HG03342 (cell line): Measurements from ENCODE around the gene ATXN1.
"Not testable (repeated sequence)": the region's sequence is repeated elsewhere in the genome, so short reads cannot be mapped to it uniquely, and the experiment has no call there.

Experiments
- ATAC-seq: cut with Tn5 transposase; IDR thresholded peaks from one replicate; pipeline ENCODE4 v1.9.1; 2021; ENCODE audit warnings: mild to moderate bottlenecking, moderate library complexity; ENCODE audit not compliant: unreplicated experiment

ATXN1 gene

DNA sequence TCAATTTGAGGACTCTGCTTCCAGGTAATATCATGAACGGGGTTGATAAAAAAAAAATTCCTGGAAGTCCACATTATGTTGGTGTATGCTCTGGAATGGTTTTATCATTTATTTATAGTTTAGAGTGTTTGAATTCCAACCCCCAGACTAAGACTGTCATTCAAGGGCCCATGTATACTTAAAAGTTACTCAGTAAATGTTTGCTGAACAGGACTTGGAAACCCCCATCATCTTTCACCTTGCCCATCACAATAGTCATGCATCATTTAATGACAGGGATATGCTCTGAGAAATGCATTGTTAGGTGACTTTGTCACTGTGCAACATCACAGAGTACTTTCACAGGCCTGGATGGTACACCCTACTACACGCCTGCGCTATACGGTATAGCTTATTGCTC lies 104.8 kb downstream of the ATXN1 start:
- ATAC-seq = no peak

DNA sequence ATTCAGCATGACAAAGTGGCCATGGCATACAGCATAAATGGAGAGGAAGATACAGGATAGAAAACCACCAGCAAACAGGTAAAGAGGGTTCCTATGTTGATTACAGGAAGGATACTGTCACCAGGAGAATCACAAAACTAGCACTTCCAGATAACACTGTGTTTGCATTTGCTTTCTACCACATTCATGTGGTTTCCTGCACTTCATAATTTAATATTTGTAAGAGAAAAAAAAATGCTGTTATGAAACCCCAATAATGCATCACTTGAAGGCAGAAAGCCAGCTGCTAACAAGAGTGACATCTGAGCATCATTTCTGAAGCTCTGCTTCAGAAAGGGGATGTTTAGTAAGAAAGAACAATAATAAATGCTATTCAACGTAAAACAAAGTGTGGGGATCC lies 106.6 kb downstream of the ATXN1 start:
- no peak for ATAC-seq

DNA sequence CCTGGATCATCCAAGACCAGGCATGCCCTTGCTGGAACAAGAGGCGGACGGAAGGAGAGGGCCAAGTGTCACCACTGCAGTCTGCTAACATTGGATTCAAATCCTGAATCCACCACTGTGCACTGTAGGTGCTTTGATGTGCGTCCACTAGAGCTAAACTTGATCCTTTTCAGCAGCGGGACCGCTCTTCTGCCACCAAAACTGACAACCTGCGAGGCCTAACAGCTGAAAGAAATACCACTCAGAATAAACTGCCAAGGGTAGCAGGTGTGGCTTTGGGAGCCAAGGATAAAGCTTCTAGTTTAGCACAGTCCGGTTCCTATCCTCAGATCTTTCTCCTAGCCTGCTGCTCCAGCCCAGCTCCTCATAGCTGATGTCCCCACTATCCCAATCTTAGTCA lies 108.0 kb downstream of the ATXN1 start:
- no peak for ATAC-seq

DNA sequence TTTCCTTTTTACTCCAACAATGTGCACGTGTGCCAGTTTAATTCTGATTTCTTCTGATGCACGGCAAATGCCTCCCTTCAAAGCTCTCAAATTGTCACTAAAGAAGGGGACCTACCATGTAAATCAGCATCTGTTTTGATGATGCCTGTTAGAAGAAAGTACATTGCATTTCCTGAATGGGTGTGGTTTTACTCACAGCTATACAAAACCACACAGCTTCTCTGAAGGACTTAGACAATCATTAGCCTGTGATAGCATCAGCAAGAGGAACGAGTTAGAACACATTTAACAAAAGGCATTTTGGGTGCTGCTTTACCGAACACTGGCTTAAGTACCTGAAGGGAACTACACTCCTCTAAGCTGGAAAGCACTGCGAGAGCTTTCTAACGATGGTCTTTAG lies 109.4 kb downstream of the ATXN1 start:
- peak; percentile 94 for ATAC-seq

DNA sequence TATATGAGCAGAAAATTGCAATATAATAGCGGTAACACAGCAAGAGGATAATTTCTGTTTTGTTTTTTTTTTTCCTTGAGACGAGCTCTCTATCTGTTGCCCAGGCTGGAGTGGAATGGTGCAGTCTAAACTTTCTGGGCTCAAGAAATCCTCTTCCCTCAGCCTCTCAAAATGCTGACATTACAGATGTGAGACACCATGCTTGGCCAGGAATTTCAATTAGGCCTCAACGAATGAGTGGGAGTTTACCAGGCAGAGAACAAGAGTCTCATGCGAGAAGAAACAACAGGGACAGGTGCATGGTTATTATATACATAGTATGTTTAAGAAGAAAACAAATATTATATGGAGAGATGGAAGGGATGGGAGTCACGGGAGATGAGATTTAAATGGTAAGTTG lies 111.4 kb downstream of the ATXN1 start:
- no peak for ATAC-seq

DNA sequence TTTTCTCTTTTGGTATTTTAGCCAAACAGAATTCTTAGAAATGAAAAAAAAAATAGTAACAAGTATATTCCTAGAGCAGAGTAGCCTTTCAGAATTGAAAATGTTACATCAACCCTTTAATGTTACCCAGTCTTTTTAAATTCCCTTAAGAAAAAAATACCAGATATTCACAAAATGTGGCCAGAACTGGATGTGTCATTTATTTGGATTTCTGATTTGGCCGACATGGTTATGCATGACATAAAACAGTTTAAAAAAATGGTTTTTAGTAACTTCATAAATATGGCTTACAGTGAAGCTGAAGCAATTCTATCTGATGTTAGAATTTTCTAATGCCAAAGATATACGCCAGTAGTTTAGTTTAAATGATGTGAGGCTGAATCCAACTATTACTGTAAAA lies 112.0 kb downstream of the ATXN1 start:
- ATAC-seq = no peak

DNA sequence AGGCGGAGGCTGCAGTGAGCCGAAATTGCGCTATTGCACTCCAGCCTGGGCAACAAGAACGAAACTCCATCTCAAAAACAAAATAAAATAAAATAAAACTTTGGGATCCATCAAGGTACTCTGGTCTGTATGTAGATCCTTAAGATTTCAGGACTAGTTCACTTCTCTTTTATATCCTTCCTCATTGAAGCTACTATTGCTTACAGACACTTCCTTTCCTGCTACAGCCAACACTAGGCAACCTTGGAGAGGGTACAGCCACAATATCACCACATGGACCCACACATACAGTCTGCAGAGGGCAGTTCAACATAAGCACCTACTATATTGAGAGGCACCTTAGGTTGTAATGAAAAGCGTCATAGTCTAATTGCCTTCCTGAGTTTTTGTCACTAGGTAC lies 113.3 kb downstream of the ATXN1 start:
- no peak for ATAC-seq

DNA sequence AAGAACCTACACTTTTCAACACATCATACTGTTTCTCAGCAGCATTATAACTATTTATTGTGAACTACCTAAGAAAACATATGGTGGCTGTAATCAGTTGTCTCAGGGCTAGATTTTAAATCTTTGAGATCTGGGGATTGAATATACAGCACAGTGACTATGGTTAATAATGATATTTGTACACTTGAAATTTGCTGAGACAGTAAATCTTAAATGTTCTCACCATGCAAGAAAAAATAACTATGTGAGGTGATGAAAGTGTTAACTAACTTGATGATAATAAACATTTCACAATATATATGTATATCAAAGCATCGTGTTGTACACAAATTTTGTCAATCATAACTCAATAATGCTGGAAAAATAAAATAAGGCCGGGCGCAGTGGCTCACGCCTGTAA lies 113.8 kb downstream of the ATXN1 start:
- no peak for ATAC-seq

DNA sequence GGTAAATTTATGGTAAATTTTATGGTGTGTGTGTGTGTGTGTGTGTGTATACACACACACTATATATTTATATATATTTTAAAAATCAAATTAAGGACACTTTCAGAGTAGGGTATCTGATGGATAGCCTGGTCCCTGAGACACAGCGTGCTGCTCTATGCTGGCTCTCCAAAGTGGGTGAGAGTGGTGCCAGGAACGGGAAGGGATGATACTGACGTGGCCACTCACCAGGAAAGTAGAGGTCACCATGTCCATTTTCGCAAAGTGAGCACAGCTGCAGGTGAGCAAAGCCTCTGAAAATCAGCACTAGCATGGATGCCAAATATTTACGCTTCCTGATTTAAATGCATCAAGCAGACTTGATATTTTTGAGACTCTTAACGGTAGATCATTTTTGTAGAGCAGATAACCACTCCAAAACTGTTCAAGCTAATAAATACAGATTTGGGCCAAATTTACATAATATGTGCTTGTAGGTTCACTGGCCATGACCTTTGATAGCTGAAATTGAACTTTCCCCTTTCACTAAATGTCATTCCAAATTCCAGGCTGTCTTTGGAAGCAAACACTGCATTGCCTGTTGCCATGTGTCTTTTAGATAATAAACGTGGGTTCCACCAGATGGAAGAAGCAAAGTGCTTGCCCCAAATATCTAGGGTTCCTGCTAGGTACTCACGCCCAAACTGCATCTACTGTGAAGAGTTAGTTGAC lies 116.6 kb downstream of the ATXN1 start:
- no peak for ATAC-seq

DNA sequence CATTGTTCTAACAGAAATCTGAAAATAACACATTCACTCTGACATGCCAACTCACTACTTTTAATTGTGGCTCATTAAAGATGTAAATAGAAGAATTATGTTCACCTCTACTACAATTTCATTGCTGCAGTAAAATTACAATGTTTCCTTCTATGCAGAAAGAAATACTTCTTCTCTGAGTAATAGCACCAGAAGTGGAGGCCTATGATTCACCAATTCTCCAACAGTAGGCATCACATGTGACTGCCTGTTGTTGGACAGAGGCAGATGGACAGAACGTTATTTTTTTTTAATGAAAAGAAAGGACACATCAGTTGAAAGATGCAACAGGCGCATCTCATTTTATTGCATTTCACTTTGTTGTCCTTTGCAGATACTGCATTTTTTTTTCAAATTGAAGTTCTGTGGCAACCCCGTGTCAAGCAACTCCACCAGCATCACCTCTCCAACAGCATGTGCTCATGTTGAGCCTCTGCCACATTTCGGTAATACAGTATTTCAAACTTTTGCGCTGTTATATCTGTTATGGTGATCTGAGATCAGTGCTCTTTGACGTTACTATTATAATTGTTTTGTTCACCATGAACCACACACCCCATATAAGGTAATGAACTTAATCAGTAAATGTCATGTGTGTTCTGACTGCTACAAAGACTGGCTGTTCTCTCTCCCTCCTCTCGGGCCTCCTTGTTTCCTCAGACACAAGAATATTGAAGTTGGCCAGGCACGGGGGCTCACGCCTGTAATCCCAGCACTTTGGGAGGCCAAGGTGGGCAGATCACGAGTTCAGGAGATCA lies 121.4 kb downstream of the ATXN1 start:
- no peak for ATAC-seq

DNA sequence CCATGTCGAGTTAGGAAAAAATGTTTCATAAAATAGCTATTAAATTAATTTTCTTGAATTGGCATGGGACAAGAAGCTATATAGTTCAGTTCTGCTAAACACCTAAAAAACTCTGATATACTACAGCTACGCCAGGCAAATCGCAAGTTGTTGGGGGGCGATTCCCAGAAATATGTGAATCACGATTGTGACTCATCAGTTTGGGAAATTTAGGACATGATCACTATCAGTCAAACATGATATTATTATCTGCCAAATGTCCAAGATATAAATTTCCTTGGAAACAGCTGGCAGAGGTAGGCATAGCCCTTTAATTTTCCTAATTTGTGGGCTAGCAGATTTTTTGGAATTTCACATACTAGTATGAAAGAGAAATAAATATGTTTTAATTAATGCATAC lies 123.6 kb downstream of the ATXN1 start:
- no peak for ATAC-seq

DNA sequence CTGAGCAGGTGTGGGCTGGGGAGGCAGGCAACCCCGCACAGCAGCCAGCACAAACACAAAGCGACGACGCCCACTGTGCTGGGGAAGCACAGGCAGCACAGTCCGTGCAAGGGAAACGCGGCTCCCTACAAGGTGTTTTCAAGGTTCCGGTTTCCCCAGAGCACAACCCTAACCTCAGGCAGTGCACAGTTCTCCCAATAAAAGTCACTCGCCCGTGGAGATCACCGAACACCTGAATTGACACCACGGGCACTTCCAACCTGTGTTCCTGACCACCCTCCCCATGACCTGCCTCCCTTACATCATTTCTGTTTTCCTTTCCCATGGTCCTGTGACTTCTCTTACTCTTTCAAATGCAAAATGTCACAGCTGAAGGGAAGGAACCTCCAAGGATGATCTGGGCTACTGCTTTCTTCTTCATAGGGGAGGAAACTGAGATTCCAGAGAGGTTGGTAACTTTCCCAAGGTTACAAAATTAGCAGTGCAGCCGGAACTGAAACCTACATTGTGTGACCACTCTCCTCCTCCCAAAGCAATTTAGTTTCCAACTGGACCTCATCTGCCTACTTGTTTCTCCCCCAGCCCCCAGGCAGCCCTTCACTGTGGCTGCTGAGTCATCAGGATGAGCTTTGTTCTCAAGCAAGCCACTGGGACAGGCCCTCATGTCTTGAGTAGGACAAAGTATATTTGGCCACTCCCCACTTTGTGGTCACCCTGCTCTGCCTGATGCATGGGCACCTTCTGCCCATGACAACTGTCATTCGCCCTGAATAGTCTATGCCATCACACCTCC lies 125.3 kb downstream of the ATXN1 start:
- ATAC-seq = peak; percentile 59

DNA sequence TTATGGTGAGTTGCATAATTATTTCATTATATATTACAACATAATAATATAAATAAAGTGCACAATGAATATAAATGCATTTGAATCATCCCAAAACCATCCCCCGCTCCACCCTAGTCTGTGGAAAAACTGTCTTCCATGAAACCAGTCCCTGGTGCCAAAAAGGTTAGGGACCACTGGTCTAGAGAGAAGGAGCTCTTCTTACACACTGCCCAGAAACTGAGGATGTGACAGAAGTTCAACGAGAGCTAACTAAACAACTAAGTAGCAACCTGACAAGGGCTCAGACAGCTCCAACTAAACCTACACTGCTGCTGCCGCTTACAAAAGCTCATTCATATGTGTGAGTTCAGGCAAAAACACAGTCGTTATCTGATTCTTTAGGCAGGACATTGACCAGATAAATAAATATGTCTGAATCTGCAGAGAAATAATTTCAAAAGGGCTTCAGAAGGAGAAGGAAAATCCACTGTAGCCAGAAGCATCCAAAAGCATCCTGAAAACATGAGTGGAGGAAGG lies 125.9 kb downstream of the ATXN1 start:
- no peak for ATAC-seq

DNA sequence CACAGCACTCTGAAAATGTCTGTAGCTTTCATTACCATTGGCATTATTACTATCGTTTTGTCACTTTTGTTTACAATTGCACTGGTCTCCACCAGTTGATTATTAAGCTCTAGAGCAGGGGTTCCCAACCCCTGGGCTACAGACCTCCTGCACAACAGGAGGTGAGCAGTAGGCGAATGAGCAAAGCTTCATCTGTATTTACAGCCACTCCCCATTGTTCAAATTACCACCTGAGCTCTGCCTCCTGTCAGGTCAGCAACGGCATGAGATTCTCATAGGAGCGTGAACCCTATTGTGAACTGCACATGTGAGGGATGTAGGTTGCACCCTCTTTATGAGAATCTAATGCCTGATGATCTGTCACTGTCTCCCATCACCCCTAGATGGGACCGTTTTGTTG lies 126.4 kb downstream of the ATXN1 start:
- ATAC-seq = no peak

DNA sequence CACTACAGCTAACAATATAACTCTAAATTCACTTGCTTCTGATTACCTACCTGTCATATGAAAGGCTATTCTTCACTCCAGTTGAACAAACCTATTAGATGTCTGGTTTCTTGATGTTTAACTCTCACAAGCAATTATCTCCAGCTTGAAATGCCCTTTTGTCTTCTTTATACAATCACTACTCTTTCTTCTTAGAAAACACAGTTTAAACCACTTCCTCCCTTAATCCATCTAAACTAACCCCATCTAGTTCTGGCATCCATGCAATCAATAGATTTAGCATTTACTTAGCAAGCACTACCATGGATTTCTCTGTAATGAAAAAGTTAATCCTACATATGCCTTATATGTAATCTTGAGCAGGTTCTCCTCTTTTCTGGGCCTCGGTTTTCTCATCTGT lies 127.3 kb downstream of the ATXN1 start:
- no peak for ATAC-seq

DNA sequence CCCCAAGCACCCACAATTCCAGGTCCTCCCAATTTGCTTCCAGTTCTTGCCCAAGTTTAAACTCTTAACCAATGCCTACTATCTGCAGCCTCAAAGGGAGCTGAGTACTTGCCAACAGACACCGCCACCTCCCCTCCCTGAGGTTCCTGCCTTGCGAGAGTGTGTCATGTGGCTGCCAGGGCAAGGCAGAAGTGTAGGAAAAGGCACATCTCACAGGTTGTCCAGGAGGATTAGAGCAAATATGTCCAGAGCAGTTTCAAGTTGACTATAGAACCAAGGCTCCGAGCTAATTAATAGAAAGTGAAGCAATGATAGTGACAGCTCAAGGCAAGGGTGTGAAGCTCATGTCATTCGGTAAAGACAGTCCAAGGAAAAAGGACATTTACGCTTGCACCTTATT lies 127.8 kb downstream of the ATXN1 start:
- ATAC-seq = no peak

DNA sequence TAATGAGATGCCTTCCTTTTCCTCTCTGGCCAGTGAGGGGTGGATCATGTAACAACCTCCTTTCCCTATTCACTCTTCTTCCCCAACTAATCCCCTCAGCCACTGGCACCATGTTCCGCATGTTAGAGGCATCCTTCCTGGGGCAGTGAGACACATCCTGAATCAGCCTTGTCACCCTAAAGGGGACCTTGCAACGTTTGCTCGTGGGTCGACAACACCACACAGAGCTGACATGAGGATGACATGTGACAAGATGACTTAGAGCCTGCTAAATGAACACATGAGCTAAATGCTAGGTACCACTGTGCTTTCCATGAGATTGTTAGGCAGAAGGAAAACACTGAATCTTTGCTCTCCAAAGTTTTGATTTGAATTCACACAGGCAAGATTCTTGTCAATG lies 129.2 kb downstream of the ATXN1 start:
- ATAC-seq = no peak

DNA sequence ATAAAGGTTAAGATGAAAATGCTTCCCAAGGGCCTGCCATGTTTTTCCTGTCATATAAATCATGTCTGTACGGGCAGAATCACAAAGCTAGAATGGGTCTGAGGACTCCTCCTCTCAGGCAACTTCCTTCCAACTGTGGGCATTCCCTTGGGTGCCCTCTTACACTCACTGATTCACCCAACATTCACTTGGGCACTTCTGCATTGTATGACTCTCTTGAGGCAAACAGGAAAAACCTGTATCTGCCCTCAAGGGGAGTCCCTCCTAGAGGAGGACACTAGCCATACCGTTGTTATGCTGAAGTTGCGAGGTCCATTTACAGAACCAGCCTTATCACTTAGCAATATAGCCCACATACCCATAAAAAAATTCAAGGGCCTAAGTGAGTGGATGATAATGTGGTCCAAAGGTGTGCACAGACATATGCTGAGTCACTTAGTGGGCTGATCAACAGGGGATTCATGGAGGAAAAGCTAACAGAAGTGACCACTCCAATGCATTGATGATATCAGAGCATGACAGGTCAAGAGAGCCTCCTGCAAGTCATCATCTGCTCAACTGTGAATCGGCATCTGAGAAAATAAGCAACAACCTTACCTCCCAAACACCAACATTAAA lies 131.1 kb downstream of the ATXN1 start:
- no peak for ATAC-seq

DNA sequence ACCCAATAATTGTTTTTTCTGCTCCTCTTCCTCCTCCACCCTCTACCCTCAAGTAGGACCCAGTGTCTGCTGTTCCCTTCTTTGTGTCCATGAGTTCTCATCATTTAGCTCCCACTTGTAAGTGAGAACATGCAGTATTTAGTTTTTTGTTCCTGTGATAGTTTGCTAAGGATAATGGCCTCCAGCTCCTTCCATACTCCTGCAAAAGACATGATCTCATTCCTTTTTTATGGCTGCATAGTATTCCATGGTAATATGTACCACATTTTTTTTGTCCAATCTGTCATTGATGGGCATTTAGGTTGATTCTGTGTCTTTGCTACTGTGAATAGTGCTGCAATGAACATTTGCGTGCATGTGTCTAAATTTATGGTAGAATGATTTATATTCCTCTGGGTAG lies 132.7 kb downstream of the ATXN1 start:
- not testable (repeated sequence) for ATAC-seq

DNA sequence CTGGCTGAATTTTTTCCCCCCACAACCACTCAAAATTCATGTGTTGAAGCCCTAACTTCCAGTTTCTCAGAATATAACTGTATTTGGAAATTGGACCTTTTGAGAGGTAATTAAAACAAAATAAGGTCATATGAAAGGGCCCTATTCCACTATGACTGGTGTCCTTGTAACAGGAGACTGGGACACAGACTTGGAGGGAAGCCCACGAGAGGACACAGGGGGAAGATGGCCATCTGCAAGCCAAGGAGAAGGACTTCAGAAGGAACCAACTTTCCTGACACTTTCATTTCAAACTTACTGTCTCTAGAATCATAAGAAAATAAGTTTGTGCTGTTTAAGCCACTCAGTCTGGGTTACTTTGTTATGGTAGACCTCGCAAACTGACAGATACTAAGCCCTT lies 134.6 kb downstream of the ATXN1 start:
- no peak for ATAC-seq
